Panc1 (cell line): ENCODE measurements around the gene TSPAN16. TPM values are rescaled to one million over a fixed set of nuclear protein-coding genes. Genes with fewer than 3 reads are reported as not detected.

Source experiments
- ATAC-seq: fragments of 200-7000 bp; cut with Tn5 transposase; 2 replicates; pipeline ENCODE4 v1.9.1; 2020; ENCODE audit warnings: mild to moderate bottlenecking, moderate library complexity
- BruUV-seq: library from RNA; stranded (reverse); fragments of 400-500 nt; replicated peaks from 2 replicates; lab custom pipeline; 2021; lab: Mats Ljungman, UMichigan
- CTCF ChIA-PET: fragments of 300-600 bp; sonication (Branson Sonifier 250); formaldehyde crosslinking; loops from one replicate; lab custom pipeline; 2022; ENCODE audit warnings: antibody characterized with exemption; lab: Charles Lee
- POLR2A ChIA-PET: fragments of 300-600 bp; sonication (Branson Sonifier 250); formaldehyde crosslinking; loops from one replicate; lab custom pipeline; 2022; ENCODE audit warnings: antibody characterized with exemption; lab: Charles Lee
- DNase-seq: peaks from one replicate; pipeline ENCODE4 v3.0.0-alpha.2; 2010; ENCODE audit warnings: low read depth, low spot score
- H3K27ac ChIP-seq: 2 replicates; pipeline ENCODE4 v1.5.1; 2011; ENCODE audit warnings: mild to moderate bottlenecking, low read length, inconsistent platforms
- H3K27me3 ChIP-seq: fragments of 200-500 bp; sonication (Bioruptor generic); 2 replicates; pipeline ENCODE4 v1.6.0; 2014; ENCODE audit warnings: low read length, inconsistent platforms; ENCODE audit not compliant: control insufficient read depth, insufficient read depth
- H3K36me3 ChIP-seq: fragments of 200-500 bp; sonication (Bioruptor generic); 2 replicates; pipeline ENCODE4 v1.5.1; 2014; ENCODE audit warnings: inconsistent platforms, mild to moderate bottlenecking, low read length, moderate library complexity; ENCODE audit not compliant: control insufficient read depth, insufficient read depth
- H3K4me1 ChIP-seq: 2 replicates; pipeline ENCODE4 v1.5.1; 2011; ENCODE audit warnings: inconsistent platforms, mild to moderate bottlenecking, low read length, moderate library complexity; ENCODE audit not compliant: control insufficient read depth, insufficient read depth
- H3K4me3 ChIP-seq, 2 experiments: 2 replicates each; pipeline ENCODE4 v1.5.1; 2011 to 2012; ENCODE audit warnings: low read depth in 2 of 2, low read length in 2 of 2, mild to moderate bottlenecking in 2 of 2, inconsistent platforms in 1 of 2, moderate library complexity in 1 of 2
- H3K9me3 ChIP-seq: fragments of 200-500 bp; sonication (Bioruptor generic); 2 replicates; pipeline ENCODE4 v1.5.1; 2014; ENCODE audit warnings: low read depth, mild to moderate bottlenecking, inconsistent platforms, low read length, moderate library complexity; ENCODE audit not compliant: control insufficient read depth, insufficient read depth
- POLR2AphosphoS5 ChIP-seq: IDR thresholded peaks from 2 replicates; pipeline ENCODE4 v1.6.1; 2012; ENCODE audit warnings: mild to moderate bottlenecking, low read depth, low read length, moderate library complexity
- SIN3A ChIP-seq: IDR thresholded peaks from 2 replicates; pipeline ENCODE4 v1.6.1; 2012; ENCODE audit warnings: low read depth, mild to moderate bottlenecking, low read length, moderate library complexity, borderline replicate concordance; ENCODE audit not compliant: insufficient read depth
- TCF7L2 ChIP-seq: IDR thresholded peaks from 2 replicates; pipeline ENCODE4 v1.6.1; 2011; ENCODE audit warnings: mild to moderate bottlenecking, low read depth, low read length, inconsistent platforms
- in situ Hi-C: cut with HindIII; loops from 2 replicates; pipeline ENCODE4 v1.10.0; 2016; ENCODE audit warnings: low sequenced_read_pairs, low pct_unique_long_range_greater_than_20kb
- intact Hi-C: fragments of 100-400 bp; cut with micrococcal nuclease; formaldehyde crosslinking; loops from one replicate; pipeline ENCODE4 v1.10.0; 2022; ENCODE audit not compliant: unreplicated experiment
- total RNA-seq: library from RNA; stranded (reverse); gene quantifications from one replicate; pipeline ENCODE4 v1.2.1, GENCODE V29; 2021; ENCODE audit not compliant: unreplicated experiment
- TF ChIP-seq, protein P1 (sequence below): fragments of 450-650 bp; IDR thresholded peaks from 2 replicates; pipeline ENCODE4 v1.5.1; 2017; ENCODE audit warnings: mild to moderate bottlenecking
- TF ChIP-seq, protein P2 (sequence below), 2 experiments: IDR thresholded peaks; 2 replicates each; pipeline ENCODE4 v1.6.1; 2011 to 2012; ENCODE audit warnings: low read depth in 2 of 2, control low read depth in 1 of 2, low read length in 1 of 2, mild to moderate bottlenecking in 1 of 2, moderate library complexity in 1 of 2; ENCODE audit not compliant: insufficient read depth in 1 of 2

TSPAN16 gene
- total RNA-seq, 1 experiment from 2014 or later = not detected

DNA sequence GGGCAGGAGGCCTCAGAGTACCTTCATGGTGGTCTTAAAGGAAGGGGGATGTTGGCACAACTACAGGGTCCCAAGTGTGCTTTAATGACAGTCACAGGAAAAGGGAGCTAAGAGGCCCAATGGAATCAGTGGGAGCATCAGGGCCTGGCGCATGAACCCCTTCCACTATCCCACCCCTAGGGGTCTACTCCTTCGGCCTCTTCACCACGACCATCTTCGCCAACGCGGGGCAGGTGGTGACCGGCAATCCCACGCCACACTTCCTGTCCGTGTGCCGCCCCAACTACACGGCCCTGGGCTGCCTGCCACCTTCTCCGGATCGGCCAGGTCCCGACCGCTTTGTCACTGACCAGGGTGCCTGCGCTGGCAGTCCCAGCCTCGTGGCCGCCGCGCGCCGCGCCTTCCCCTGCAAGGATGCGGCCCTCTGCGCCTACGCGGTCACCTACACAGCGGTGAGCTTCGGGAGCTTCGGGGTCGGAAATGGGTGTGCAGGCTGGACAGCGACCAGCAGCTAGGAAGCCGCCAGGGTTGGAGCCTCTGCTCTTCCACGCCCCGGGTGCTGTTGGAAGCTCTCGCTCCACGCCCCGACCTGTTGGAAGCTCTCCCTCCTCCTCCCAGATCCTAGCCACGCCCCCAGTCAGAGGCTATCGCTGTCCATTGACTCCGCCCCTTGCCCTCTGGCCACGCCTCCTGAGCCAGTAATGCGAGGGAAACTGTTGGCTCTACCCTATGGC lies 65.2 kb downstream of the TSPAN16 start:
- TF ChIP-seq, protein P1, sequence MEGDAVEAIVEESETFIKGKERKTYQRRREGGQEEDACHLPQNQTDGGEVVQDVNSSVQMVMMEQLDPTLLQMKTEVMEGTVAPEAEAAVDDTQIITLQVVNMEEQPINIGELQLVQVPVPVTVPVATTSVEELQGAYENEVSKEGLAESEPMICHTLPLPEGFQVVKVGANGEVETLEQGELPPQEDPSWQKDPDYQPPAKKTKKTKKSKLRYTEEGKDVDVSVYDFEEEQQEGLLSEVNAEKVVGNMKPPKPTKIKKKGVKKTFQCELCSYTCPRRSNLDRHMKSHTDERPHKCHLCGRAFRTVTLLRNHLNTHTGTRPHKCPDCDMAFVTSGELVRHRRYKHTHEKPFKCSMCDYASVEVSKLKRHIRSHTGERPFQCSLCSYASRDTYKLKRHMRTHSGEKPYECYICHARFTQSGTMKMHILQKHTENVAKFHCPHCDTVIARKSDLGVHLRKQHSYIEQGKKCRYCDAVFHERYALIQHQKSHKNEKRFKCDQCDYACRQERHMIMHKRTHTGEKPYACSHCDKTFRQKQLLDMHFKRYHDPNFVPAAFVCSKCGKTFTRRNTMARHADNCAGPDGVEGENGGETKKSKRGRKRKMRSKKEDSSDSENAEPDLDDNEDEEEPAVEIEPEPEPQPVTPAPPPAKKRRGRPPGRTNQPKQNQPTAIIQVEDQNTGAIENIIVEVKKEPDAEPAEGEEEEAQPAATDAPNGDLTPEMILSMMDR = no peak
- TF ChIP-seq TCF7L2 (no peak), SIN3A (no peak), POLR2AphosphoS5 (no peak)
- TF ChIP-seq, protein P2, sequence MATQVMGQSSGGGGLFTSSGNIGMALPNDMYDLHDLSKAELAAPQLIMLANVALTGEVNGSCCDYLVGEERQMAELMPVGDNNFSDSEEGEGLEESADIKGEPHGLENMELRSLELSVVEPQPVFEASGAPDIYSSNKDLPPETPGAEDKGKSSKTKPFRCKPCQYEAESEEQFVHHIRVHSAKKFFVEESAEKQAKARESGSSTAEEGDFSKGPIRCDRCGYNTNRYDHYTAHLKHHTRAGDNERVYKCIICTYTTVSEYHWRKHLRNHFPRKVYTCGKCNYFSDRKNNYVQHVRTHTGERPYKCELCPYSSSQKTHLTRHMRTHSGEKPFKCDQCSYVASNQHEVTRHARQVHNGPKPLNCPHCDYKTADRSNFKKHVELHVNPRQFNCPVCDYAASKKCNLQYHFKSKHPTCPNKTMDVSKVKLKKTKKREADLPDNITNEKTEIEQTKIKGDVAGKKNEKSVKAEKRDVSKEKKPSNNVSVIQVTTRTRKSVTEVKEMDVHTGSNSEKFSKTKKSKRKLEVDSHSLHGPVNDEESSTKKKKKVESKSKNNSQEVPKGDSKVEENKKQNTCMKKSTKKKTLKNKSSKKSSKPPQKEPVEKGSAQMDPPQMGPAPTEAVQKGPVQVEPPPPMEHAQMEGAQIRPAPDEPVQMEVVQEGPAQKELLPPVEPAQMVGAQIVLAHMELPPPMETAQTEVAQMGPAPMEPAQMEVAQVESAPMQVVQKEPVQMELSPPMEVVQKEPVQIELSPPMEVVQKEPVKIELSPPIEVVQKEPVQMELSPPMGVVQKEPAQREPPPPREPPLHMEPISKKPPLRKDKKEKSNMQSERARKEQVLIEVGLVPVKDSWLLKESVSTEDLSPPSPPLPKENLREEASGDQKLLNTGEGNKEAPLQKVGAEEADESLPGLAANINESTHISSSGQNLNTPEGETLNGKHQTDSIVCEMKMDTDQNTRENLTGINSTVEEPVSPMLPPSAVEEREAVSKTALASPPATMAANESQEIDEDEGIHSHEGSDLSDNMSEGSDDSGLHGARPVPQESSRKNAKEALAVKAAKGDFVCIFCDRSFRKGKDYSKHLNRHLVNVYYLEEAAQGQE (IDR thresholded peaks at IDR 0.05; ENCODE audit: insufficient read depth in 1 of 2, low read depth in 2 of 2, low read length in 1 of 2) = peak; percentile 52 to 77; a peak in 3 of 4 replicates
- Histone ChIP-seq H3K9me3 (no peaks in the 10 kb centered on the region), H3K36me3 (no peaks in the 10 kb centered on the region), H3K4me3 (no peak overlapping the region), H3K4me1 (no peaks in the 10 kb centered on the region; the same call in 1 of the 2 replicates), H3K27me3 (no peaks in the 10 kb centered on the region), H3K27ac (no peak overlapping the region)
- CTCF ChIA-PET = no interaction called here
- in situ Hi-C loops (no loop called here), intact Hi-C loops (no loop called here)
- POLR2A ChIA-PET = no interaction called here
- no TSS peak for BruUV-seq
- ATAC-seq (peak; percentile 56), DNase-seq (no peak)

DNA sequence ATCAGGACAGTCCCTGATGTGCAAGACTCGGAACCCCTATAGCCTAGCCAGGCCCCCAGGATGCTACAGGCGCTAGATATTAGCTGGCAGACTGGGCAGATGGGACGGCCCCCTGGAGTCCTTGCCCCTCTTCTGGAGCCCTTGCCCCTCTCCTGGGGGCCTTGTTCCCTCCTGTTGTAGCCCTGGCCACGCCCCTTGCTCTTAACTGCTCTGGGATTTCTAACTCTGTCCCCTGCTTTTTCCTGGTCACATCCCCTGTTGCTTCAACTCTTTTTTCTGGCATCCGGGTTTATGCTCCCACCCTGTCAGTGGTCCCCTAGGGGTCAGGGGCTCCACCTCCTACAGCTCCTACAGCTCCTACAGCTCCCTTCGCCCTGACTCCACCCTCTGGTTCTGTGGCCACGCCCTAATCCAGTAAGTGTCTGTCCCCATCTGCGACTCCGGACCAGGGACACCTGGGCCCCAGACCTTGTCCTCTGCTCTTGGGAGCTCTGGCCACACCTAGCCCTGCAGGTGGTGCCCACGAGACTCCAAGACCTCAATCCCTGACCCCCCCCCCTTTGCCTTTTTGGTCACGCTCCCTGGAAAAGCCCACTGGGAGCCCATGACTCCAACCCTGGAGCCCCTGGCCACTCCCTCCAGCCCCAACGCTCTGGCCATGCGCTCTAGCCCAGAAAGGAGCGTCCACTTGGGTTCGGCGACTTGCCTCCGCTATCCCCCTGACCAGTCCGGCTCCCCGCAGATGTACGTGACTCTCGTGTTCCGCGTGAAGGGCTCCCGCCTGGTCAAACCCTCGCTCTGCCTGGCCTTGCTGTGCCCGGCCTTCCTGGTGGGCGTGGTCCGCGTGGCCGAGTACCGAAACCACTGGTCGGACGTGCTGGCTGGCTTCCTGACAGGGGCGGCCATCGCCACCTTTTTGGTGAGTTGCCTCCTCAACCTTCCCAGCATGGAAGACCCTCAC lies 66.1 kb downstream of the TSPAN16 start:
- ATAC-seq (0 out of 2 replicates have a peak, but pooled peaks have one; percentile 23), DNase-seq (no peak)
- CTCF ChIA-PET = no interaction called here
- no peaks in the 10 kb centered on the region for H3K9me3 ChIP-seq
- H3K27ac ChIP-seq = no peak overlapping the region
- no peak overlapping the region for H3K4me3 ChIP-seq
- H3K36me3 ChIP-seq = no peaks in the 10 kb centered on the region
- in situ Hi-C loops = no loop called here
- intact Hi-C loops = no loop called here
- TF ChIP-seq TCF7L2 = no peak
- TF ChIP-seq, protein P2 (IDR thresholded peaks at IDR 0.05; ENCODE audit: insufficient read depth in 1 of 2, low read depth in 2 of 2, low read length in 1 of 2) = no peak
- TF ChIP-seq POLR2AphosphoS5 = no peak
- no TSS peak for BruUV-seq
- POLR2A ChIA-PET = no interaction called here
- H3K4me1 ChIP-seq = no peaks in the 10 kb centered on the region
- no peaks in the 10 kb centered on the region for H3K27me3 ChIP-seq
